NCI-H146 treated with DMSO at 0.1 percent for 48 hours (cell line): ENCODE data around the gene XAB2.
"Not testable (repeated sequence)": the region's sequence is repeated elsewhere in the genome, so short reads cannot be mapped to it uniquely, and the experiment has no call there.

Source experiments
- DNase-seq: peaks from one replicate; lab custom pipeline; 2025; ENCODE audit not compliant: unreplicated experiment; lab: John Stamatoyannopoulos, UW

Gene XAB2

DNA sequence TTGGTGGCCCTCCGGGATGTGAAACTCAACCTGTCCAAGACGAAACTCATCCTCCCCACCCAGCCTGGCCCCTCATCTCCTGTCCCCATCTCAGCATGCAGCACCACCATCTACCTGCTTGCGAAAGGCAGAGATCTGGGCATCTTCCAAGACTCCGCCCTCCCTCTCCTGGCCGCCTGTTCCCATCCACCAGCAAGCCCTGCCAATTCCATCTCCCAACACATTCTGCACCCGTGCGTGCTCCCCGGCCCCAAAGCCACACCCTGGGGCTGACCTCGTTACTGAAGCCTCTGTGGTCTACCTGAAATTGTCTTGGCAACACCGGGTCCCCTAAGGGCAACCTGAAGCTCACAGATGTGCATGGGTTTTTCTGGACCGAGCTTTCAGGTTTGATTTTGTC is 46.9 kb downstream of the XAB2 start:
- no peak for DNase-seq

GRCh38 chr19:7579182-7579581 is 50.2 kb downstream of the XAB2 start:
- no peak for DNase-seq

GRCh38 chr19:7578127-7578526 is 51.2 kb downstream of the XAB2 start:
- no peak for DNase-seq

- not testable (repeated sequence) for DNase-seq
Measured at GRCh38 chr19:7577422-7577821, 51.9 kb downstream of the XAB2 start.

DNA sequence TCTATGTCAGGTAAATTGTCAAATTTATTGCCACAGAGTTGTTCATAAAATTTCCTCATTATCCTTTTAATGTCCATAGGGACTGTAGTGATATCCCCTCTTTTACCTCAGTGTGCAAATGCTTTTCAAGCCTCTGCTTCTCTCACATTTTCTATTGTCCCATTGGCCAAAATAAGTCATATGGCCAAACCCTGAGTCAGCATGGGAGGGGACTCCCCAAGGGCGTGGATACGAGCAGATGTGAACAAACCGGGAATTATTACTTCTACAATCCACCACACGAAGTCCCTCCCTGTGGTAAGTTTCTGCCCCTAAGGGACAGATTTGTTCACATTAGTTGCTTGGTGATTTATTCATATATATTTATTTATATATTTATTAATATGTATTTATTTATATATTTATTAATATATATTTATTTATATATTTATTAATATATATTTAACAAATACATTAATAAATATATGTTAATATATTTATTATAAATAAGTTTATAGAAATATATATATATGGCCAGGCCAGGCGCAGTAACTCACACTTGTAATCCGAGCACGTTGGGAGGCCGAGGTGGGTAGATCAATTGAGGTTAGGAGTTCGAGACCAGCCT is 53.8 kb downstream of the XAB2 start:
- DNase-seq, result no peak

- DNase-seq, result no peak
Measured at GRCh38 chr19:7570761-7571160, 58.6 kb downstream of the XAB2 start.
